Mesothelial cell of epicardium (in vitro differentiated cells): ENCODE data around the gene ZNF575. TPM values are rescaled to one million over a fixed set of nuclear protein-coding genes. Genes with fewer than 3 reads are reported as not detected.

Experiments used
- DNase-seq, 2 experiments: peaks; one replicate each; pipeline ENCODE4 v3.0.0; 2021; ENCODE audit warnings: low spot score in 2 of 2; ENCODE audit not compliant: unreplicated experiment in 2 of 2
- H3K27ac Mint-ChIP-seq: 2 replicates; pipeline ENCODE4 v1.8.0; 2021; ENCODE audit warnings: mixed read lengths
- H3K27me3 Mint-ChIP-seq: 2 replicates; pipeline ENCODE4 v1.8.0; 2021; ENCODE audit warnings: low read depth, mixed read lengths
- H3K36me3 Mint-ChIP-seq: 2 replicates; pipeline ENCODE4 v1.8.0; 2021; ENCODE audit warnings: mixed read lengths
- H3K4me1 Mint-ChIP-seq: 2 replicates; pipeline ENCODE4 v1.8.0; 2021; ENCODE audit warnings: mixed read lengths
- H3K4me3 Mint-ChIP-seq: 2 replicates; pipeline ENCODE4 v1.8.0; 2021; ENCODE audit warnings: mild to moderate bottlenecking, moderate library complexity, mixed read lengths
- H3K9me3 Mint-ChIP-seq: 2 replicates; pipeline ENCODE4 v1.8.0; 2021; ENCODE audit warnings: mixed read lengths
- total RNA-seq: library from RNA; stranded (reverse); gene quantifications from 3 replicates; pipeline ENCODE4 v1.2.1, GENCODE V29; 2021
- TF ChIP-seq, protein P1 (sequence below): fragments of 200-600 bp; sonication (generic); IDR thresholded peaks from one replicate; pipeline ENCODE4 v1.5.0; 2021; ENCODE audit warnings: antibody characterized with exemption; ENCODE audit not compliant: unreplicated experiment

Gene ZNF575
- total RNA-seq, 1 donor from 2014 or later, result 2.3 TPM

DNA sequence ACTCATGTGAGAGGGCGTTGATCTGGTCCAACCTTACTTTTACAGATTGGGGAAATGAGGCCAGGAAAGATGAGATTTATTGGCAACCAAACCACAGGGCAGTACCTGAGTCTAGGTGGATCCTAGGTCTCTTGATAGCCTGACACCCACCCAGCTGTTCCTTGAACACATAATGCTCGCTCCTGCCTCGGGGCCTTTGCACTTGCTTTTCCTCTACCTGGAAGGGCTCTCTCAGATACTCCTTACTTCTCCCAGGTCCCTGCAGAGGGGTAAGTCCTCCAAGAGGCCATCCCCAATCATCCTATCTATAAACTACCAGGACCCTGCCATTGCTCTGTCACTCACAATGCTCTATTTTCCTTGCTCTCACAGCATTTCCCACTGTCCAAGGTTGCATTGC, 7.4 kb downstream of the ZNF575 start:
- H3K4me1 Mint-ChIP-seq, result peaks cover 2% of the 10 kb centered on the region
- H3K27me3 Mint-ChIP-seq, result no peaks in the 10 kb centered on the region
- DNase-seq, result no peak
- H3K27ac Mint-ChIP-seq, result no peak overlapping the region
- peaks cover 62% of the 10 kb centered on the region for H3K36me3 Mint-ChIP-seq
- no peak overlapping the region for H3K4me3 Mint-ChIP-seq
- TF ChIP-seq, protein P1, sequence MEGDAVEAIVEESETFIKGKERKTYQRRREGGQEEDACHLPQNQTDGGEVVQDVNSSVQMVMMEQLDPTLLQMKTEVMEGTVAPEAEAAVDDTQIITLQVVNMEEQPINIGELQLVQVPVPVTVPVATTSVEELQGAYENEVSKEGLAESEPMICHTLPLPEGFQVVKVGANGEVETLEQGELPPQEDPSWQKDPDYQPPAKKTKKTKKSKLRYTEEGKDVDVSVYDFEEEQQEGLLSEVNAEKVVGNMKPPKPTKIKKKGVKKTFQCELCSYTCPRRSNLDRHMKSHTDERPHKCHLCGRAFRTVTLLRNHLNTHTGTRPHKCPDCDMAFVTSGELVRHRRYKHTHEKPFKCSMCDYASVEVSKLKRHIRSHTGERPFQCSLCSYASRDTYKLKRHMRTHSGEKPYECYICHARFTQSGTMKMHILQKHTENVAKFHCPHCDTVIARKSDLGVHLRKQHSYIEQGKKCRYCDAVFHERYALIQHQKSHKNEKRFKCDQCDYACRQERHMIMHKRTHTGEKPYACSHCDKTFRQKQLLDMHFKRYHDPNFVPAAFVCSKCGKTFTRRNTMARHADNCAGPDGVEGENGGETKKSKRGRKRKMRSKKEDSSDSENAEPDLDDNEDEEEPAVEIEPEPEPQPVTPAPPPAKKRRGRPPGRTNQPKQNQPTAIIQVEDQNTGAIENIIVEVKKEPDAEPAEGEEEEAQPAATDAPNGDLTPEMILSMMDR, result no peak
- H3K9me3 Mint-ChIP-seq, result peaks cover 20% of the 10 kb centered on the region

DNA sequence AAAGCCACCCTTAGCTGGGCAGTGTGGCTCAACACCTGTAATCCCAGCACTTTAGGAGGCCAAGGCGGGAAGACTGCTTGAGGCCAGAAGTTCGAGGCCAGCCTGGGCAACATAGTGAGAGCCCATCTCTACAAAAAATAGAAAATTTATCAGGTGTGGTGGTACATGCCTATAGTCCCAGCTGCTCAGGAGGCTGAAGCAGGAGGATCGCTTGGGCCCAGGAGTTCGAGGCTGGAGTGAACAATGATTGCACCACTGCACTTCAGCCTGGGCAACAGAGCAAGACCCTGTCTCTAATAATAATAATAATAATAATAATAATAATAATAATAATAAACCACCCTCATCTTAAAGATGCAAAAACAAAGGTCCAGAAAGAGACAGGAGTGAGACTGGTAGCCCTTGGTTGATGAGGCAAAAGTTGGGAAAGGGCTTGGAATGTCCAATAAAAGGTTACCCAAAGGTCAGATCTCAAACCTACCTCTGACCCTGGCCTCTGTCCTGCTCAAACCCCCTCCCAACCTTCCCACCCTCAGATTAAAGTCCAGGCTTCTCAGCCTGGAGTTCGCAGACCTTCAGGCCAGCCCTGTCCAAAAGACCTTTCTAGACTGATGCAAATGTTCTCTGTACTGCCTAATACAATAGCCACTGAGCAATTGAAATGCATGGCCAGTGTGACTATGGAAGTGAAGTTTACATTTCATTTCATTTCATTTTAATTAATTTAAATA, 9.1 kb downstream of the ZNF575 start:
- Mint-ChIP-seq H3K9me3 (peaks cover 20% of the 10 kb centered on the region), H3K4me3 (no peak overlapping the region), H3K4me1 (no peaks in the 10 kb centered on the region), H3K36me3 (peaks cover 58% of the 10 kb centered on the region), H3K27ac (no peak overlapping the region), H3K27me3 (no peaks in the 10 kb centered on the region)
- TF ChIP-seq, protein P1, result no peak
- DNase-seq, result no peak

DNA sequence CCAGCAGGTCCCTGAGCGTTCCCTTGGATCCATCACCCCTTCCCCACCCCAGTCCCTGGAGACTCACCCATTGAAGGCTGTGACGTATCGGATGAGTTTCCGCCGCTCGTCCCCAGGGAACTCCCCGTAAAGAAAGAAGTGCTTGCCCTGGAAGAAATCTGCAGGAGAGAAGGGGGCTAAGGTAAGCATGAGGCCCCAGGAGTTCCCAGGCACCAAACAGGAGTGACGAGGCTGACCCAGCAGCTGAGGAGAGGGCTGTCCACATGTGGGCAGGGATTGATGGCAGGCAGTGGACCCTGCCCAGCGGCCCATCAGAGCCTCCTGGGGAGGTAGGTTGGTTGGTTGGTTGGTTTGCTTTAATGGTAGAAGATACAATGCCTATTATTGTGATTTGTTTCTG, 11.1 kb downstream of the ZNF575 start:
- Mint-ChIP-seq H3K9me3 (peaks cover 11% of the 10 kb centered on the region), H3K27me3 (no peaks in the 10 kb centered on the region), H3K4me1 (no peaks in the 10 kb centered on the region), H3K36me3 (peaks cover 51% of the 10 kb centered on the region), H3K27ac (no peak overlapping the region), H3K4me3 (no peak overlapping the region)
- TF ChIP-seq, protein P1, result no peak
- DNase-seq, result no peak

DNA sequence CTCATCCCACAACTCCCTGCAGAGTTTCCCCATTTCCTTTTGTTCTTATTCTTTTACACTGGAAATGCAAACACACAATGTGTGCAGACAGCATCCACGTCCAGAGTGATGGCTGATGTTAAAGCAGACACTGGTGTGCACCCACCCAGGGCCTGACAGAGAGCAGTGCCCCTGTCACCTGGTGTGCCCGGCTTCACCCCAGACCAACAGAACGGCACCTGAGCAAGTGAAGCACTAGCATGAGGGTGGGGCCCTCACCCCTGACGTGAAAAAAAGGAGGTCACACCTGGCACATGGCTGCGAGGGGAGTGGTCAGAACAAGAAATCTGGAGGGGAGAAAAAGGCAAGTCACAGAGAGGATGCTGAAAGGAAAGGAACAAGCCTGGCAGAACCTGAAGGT, 12.3 kb downstream of the ZNF575 start:
- no peak overlapping the region for H3K4me3 Mint-ChIP-seq
- H3K36me3 Mint-ChIP-seq, result peaks cover 41% of the 10 kb centered on the region
- TF ChIP-seq, protein P1, result no peak
- peaks cover 3% of the 10 kb centered on the region for H3K9me3 Mint-ChIP-seq
- H3K27me3 Mint-ChIP-seq, result no peaks in the 10 kb centered on the region
- DNase-seq, result no peak
- H3K27ac Mint-ChIP-seq, result no peak overlapping the region
- H3K4me1 Mint-ChIP-seq, result no peaks in the 10 kb centered on the region

DNA sequence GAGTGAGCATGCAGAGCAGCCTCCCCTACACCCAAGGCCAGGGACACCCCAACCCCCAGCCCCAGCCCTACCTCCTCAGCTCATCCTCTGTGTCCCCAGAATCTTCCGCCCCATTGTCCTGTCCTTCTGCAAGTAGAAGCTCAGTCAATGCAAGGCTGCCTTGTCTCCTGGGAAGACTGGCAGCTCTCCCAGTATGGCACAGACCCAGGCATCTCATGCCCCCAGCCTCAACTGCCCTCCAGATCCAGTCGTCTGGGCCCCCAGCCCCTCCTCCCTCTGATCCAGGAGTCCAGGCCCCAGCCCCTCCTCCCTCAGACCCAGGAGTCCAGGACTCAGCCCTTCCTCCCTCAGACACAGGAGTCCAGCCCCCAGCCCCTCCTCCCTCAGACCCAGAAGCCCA, 13.0 kb downstream of the ZNF575 start:
- TF ChIP-seq, protein P1, result no peak
- H3K27me3 Mint-ChIP-seq, result no peaks in the 10 kb centered on the region
- no peak overlapping the region for H3K4me3 Mint-ChIP-seq
- H3K27ac Mint-ChIP-seq, result no peak overlapping the region
- no peaks in the 10 kb centered on the region for H3K4me1 Mint-ChIP-seq
- peaks cover 40% of the 10 kb centered on the region for H3K36me3 Mint-ChIP-seq
- H3K9me3 Mint-ChIP-seq, result no peaks in the 10 kb centered on the region
- DNase-seq, result no peak
